Panc1 (cell line): ENCODE measurements around the gene SPATS2L.

Experiments
- SIN3A ChIP-seq: IDR thresholded peaks from 2 replicates; pipeline ENCODE4 v1.6.1; 2012; ENCODE audit warnings: low read depth, mild to moderate bottlenecking, low read length, moderate library complexity, borderline replicate concordance; ENCODE audit not compliant: insufficient read depth
- TF ChIP-seq, protein P1 (sequence below): fragments of 450-650 bp; IDR thresholded peaks from 2 replicates; pipeline ENCODE4 v1.5.1; 2017; ENCODE audit warnings: mild to moderate bottlenecking
- TF ChIP-seq, protein P2 (sequence below), 2 experiments: IDR thresholded peaks; 2 replicates each; pipeline ENCODE4 v1.6.1; 2011 to 2012; ENCODE audit warnings: low read depth in 2 of 2, control low read depth in 1 of 2, low read length in 1 of 2, mild to moderate bottlenecking in 1 of 2, moderate library complexity in 1 of 2; ENCODE audit not compliant: insufficient read depth in 1 of 2

DNA sequence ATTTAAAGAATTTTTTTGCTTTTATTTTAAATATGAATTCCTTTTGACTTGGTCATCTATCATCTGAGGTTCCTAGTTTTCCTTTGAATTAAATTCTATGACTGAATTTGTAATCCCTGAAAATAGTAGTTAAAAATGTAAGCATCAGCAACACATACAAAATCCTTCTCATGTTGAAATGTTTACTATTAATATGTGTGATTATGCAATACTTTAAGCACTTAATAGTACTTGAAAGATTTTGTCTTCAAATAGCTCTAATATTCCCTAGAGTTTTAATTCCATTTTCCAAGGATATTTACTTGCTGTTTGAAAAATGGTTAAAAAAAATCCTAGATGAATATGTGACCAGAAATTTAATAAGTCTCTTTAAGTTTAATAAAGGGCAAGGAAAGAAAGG, 26.6 kb upstream of the SPATS2L start:
- TF ChIP-seq, protein P1, sequence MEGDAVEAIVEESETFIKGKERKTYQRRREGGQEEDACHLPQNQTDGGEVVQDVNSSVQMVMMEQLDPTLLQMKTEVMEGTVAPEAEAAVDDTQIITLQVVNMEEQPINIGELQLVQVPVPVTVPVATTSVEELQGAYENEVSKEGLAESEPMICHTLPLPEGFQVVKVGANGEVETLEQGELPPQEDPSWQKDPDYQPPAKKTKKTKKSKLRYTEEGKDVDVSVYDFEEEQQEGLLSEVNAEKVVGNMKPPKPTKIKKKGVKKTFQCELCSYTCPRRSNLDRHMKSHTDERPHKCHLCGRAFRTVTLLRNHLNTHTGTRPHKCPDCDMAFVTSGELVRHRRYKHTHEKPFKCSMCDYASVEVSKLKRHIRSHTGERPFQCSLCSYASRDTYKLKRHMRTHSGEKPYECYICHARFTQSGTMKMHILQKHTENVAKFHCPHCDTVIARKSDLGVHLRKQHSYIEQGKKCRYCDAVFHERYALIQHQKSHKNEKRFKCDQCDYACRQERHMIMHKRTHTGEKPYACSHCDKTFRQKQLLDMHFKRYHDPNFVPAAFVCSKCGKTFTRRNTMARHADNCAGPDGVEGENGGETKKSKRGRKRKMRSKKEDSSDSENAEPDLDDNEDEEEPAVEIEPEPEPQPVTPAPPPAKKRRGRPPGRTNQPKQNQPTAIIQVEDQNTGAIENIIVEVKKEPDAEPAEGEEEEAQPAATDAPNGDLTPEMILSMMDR = no peak
- TF ChIP-seq, protein P2, sequence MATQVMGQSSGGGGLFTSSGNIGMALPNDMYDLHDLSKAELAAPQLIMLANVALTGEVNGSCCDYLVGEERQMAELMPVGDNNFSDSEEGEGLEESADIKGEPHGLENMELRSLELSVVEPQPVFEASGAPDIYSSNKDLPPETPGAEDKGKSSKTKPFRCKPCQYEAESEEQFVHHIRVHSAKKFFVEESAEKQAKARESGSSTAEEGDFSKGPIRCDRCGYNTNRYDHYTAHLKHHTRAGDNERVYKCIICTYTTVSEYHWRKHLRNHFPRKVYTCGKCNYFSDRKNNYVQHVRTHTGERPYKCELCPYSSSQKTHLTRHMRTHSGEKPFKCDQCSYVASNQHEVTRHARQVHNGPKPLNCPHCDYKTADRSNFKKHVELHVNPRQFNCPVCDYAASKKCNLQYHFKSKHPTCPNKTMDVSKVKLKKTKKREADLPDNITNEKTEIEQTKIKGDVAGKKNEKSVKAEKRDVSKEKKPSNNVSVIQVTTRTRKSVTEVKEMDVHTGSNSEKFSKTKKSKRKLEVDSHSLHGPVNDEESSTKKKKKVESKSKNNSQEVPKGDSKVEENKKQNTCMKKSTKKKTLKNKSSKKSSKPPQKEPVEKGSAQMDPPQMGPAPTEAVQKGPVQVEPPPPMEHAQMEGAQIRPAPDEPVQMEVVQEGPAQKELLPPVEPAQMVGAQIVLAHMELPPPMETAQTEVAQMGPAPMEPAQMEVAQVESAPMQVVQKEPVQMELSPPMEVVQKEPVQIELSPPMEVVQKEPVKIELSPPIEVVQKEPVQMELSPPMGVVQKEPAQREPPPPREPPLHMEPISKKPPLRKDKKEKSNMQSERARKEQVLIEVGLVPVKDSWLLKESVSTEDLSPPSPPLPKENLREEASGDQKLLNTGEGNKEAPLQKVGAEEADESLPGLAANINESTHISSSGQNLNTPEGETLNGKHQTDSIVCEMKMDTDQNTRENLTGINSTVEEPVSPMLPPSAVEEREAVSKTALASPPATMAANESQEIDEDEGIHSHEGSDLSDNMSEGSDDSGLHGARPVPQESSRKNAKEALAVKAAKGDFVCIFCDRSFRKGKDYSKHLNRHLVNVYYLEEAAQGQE (IDR thresholded peaks at IDR 0.05; ENCODE audit: insufficient read depth in 1 of 2, low read depth in 2 of 2, low read length in 1 of 2) = no peak
- no peak for TF ChIP-seq SIN3A
